ENCODE results near the gene GRAMD2B. TPM values are rescaled to one million over a fixed set of nuclear protein-coding genes. Genes with fewer than 3 reads are reported as not detected.

Gene GRAMD2B
- total RNA-seq, 1 experiment from 2014 or later = 33.6 TPM

DNA sequence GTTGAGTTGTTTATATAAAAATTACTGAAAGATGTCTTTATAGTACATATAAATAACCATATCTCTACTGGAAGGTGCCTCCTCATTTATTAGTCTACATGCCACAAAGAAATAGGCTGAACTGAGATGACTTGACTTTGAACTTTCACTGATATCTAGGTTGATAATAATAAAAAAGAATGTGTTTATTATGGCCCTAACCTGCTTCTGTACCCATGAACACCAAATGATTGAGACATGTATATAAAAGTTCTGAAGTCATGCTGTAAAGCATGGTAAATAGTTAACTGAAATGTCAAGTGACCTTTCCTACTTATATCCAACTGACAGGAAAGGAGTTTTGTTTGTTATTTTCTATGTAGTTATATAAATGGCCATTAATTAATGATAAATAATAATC, 33.2 kb upstream of the GRAMD2B start:
- BruUV-seq (replicated peaks) = no TSS peak
- Histone ChIP-seq H3K9me2 (replicated peaks; ENCODE audit: low read length) (no peaks in the 10 kb centered on the region), H3K9ac (ENCODE audit: low read length) (no peak overlapping the region), H3K9me3 (ENCODE audit: low read length) (no peaks in the 10 kb centered on the region), H3K79me2 (ENCODE audit: low read length) (0 out of 2 replicates have a peak, but pooled peaks cover 5% of the 10 kb centered on the region), H3K27ac (ENCODE audit: low read length) (no peak overlapping the region), H3F3A (ENCODE audit: low read length, unreplicated experiment) (peaks cover 7% of the 10 kb centered on the region), H3K4me1 (ENCODE audit: insufficient read depth, low read length) (peaks cover 19% of the 10 kb centered on the region), H4K20me1 (ENCODE audit: low read length) (no peaks in the 10 kb centered on the region), H3K27me3 (ENCODE audit: low read length) (no peaks in the 10 kb centered on the region), H3K36me3 (ENCODE audit: low read depth, low read length) (no peaks in the 10 kb centered on the region), H2AFZ (ENCODE audit: low read length) (no peak overlapping the region), H3K4me2 (ENCODE audit: low read length) (no peak overlapping the region), H3K4me3 (ENCODE audit: low read length) (no peak overlapping the region)
- TF ChIP-seq CTCF (conservative IDR thresholded peaks at IDR 0.05; ENCODE audit: low read depth, low read length) = no peak
- no peak for TF ChIP-seq EZH2phosphoT487 (IDR thresholded peaks at IDR 0.05; ENCODE audit: borderline replicate concordance, low read length)
- no peak for TF ChIP-seq EZH2 (IDR thresholded peaks at IDR 0.05; ENCODE audit: low read length, unreplicated experiment)
- ChIA-PET POLR2A (ENCODE audit: unreplicated experiment) (no interaction called here), CTCF (no interaction called here)
- intact Hi-C loops (cut with micrococcal nuclease) = no loop called here
- DNase-seq = no peak
- no peak for ATAC-seq

DNA sequence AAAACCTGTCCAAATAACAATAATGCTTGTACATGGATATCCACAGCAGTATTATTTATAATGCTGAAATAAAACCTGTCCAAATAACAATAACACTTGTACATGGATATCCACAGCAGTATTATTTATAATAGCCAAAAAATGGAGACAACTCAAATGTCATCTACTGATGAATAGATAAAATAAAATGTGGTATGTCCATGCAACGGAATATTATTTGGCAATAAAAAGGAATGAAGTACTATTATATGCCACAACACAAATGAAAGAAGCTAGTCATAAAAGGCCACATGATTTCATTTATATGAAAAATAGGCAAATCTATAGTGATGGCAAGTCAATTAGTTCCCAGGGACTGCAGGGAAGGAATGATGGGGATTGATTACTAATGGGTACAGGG, 31.8 kb upstream of the GRAMD2B start:
- Histone ChIP-seq H3K27ac (ENCODE audit: low read length) (no peak overlapping the region), H3K36me3 (ENCODE audit: low read depth, low read length) (no peaks in the 10 kb centered on the region), H2AFZ (ENCODE audit: low read length) (no peak overlapping the region), H3K4me2 (ENCODE audit: low read length) (no peak overlapping the region), H3K9me3 (ENCODE audit: low read length) (no peaks in the 10 kb centered on the region), H3F3A (ENCODE audit: low read length, unreplicated experiment) (no peaks in the 10 kb centered on the region), H3K27me3 (ENCODE audit: low read length) (no peaks in the 10 kb centered on the region), H3K79me2 (ENCODE audit: low read length) (0 out of 2 replicates have a peak, but pooled peaks cover 3% of the 10 kb centered on the region), H3K9me2 (replicated peaks; ENCODE audit: low read length) (no peaks in the 10 kb centered on the region), H3K9ac (ENCODE audit: low read length) (no peak overlapping the region), H3K4me3 (ENCODE audit: low read length) (no peak overlapping the region), H4K20me1 (ENCODE audit: low read length) (no peaks in the 10 kb centered on the region), H3K4me1 (ENCODE audit: insufficient read depth, low read length) (peaks cover 5% of the 10 kb centered on the region)
- TF ChIP-seq CTCF (conservative IDR thresholded peaks at IDR 0.05; ENCODE audit: low read depth, low read length) (no peak), EZH2phosphoT487 (IDR thresholded peaks at IDR 0.05; ENCODE audit: borderline replicate concordance, low read length) (no peak), EZH2 (IDR thresholded peaks at IDR 0.05; ENCODE audit: low read length, unreplicated experiment) (no peak)
- no TSS peak for BruUV-seq (replicated peaks)
- CTCF ChIA-PET = no interaction called here
- POLR2A ChIA-PET (ENCODE audit: unreplicated experiment) = no interaction called here
- no peak for DNase-seq
- intact Hi-C loops (cut with micrococcal nuclease) = no loop called here
- ATAC-seq = no peak

- Histone ChIP-seq H3K27ac (ENCODE audit: low read length) (no peak overlapping the region), H3K79me2 (ENCODE audit: low read length) (no peaks in the 10 kb centered on the region), H3K4me2 (ENCODE audit: low read length) (no peak overlapping the region), H4K20me1 (ENCODE audit: low read length) (no peaks in the 10 kb centered on the region), H3K9me2 (replicated peaks; ENCODE audit: low read length) (no peaks in the 10 kb centered on the region), H3K4me1 (ENCODE audit: insufficient read depth, low read length) (no peaks in the 10 kb centered on the region), H2AFZ (ENCODE audit: low read length) (no peak overlapping the region), H3K4me3 (ENCODE audit: low read length) (no peak overlapping the region), H3K27me3 (ENCODE audit: low read length) (no peaks in the 10 kb centered on the region), H3K9me3 (ENCODE audit: low read length) (no peaks in the 10 kb centered on the region), H3F3A (ENCODE audit: low read length, unreplicated experiment) (no peaks in the 10 kb centered on the region), H3K36me3 (ENCODE audit: low read depth, low read length) (no peaks in the 10 kb centered on the region), H3K9ac (ENCODE audit: low read length) (no peak overlapping the region)
- DNase-seq (peak; percentile 18), ATAC-seq (no peak)
- BruUV-seq (replicated peaks) = no TSS peak
- intact Hi-C loops (cut with micrococcal nuclease) = no loop called here
- POLR2A ChIA-PET (ENCODE audit: unreplicated experiment) = no interaction called here
- CTCF ChIA-PET = no interaction called here
- no peak for TF ChIP-seq EZH2 (IDR thresholded peaks at IDR 0.05; ENCODE audit: low read length, unreplicated experiment)
- TF ChIP-seq CTCF (conservative IDR thresholded peaks at IDR 0.05; ENCODE audit: low read depth, low read length) = no peak
- no peak for TF ChIP-seq EZH2phosphoT487 (IDR thresholded peaks at IDR 0.05; ENCODE audit: borderline replicate concordance, low read length)
Measured at GRCh38 chr5:126394211-126394788, 28.9 kb upstream of the GRAMD2B start.
